Left ventricle myocardium inferior (tissue), 1 donor: Measurements from ENCODE around the gene TFB1M. TPM values are rescaled to one million over a fixed set of nuclear protein-coding genes. Genes with fewer than 3 reads are reported as not detected.
"Not testable (repeated sequence)": the region's sequence is repeated elsewhere in the genome, so short reads cannot be mapped to it uniquely, and the experiment has no call there.

Experiments used
- DNase-seq: peaks from one replicate; pipeline ENCODE4 v3.0.0-alpha.2; 2020
- H3K27ac ChIP-seq: fragments of 200-600 bp; replicated peaks from 2 replicates; pipeline ENCODE4 v1.8.0; 2021
- H3K27me3 ChIP-seq: fragments of 200-600 bp; 2 replicates; pipeline ENCODE4 v1.8.0; 2021; ENCODE audit warnings: low read depth
- H3K36me3 ChIP-seq: fragments of 200-600 bp; 2 replicates; pipeline ENCODE4 v1.8.0; 2021
- H3K4me1 ChIP-seq: fragments of 200-600 bp; 2 replicates; pipeline ENCODE4 v1.8.0; 2021
- H3K4me3 ChIP-seq: fragments of 200-600 bp; 2 replicates; pipeline ENCODE4 v1.8.0; 2021; ENCODE audit warnings: mild to moderate bottlenecking, moderate library complexity
- H3K9me3 ChIP-seq: fragments of 200-600 bp; replicated peaks from 2 replicates; pipeline ENCODE4 v1.8.0; 2021
- intact Hi-C: fragments of 100-400 bp; cut with micrococcal nuclease; formaldehyde crosslinking; loops from one replicate; pipeline ENCODE4 v1.11.0; 2022
- total RNA-seq: library from RNA; stranded (reverse); fragmentation: NEBNext Ultra II Directional; extraction: Animal tissue kit (Norgen Biotek cat#: 25700); gene quantifications from one replicate; pipeline ENCODE4 v1.2.1, GENCODE V29; 2021
- TF ChIP-seq, protein P1 (sequence below): fragments of 200-600 bp; IDR thresholded peaks from 2 replicates; pipeline ENCODE4 v1.8.0; 2021; ENCODE audit warnings: antibody characterized with exemption, mild to moderate bottlenecking, borderline replicate concordance
- donor health status: DM: no; HTN: yes; CAD: no; lungs with severe emphysema.

Gene TFB1M
- total RNA-seq, 1 donor from 2014 or later = 18.8 TPM

DNA sequence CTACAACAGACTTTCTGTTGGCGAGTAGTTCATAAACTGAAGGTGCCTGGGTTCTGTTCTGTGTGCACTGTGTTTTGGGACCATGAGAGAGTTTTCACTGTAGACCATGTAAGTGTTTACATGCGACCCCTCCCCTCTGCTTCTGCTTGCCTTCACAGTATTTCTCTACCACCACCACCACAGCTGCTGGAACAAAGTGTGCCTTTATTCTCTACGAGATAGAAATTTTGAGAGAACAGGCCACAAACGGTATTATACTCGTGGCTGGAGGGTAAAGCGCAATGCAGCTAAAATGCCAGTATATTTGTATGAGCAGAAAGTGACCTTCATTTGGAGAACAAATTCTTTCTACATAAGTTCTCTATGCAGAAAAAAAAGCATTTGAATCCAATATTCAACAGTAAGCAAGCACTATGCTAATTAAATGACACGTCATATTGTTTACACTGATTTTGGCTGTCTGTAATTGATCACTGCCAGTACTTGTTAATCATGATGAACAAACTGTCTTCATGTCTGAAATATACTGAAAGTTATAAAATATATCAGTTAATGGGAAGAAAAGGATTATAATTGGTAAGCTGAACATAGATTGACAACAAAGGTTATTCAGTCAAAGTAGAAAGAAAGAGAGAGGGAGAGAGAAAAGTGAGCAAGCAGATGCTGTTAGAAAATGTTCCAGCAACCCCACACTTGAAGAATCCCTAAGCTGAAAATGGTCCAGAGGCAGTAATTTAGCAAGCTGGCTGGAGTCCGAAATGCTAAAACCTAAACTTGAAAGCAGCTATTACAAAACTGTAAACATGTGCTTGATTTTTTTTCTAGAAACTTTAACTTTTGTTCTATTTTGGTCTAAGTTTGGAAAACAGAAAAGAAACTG, 41.7 kb downstream of the TFB1M start:
- H3K27me3 ChIP-seq = no peaks in the 10 kb centered on the region
- TF ChIP-seq, protein P1, sequence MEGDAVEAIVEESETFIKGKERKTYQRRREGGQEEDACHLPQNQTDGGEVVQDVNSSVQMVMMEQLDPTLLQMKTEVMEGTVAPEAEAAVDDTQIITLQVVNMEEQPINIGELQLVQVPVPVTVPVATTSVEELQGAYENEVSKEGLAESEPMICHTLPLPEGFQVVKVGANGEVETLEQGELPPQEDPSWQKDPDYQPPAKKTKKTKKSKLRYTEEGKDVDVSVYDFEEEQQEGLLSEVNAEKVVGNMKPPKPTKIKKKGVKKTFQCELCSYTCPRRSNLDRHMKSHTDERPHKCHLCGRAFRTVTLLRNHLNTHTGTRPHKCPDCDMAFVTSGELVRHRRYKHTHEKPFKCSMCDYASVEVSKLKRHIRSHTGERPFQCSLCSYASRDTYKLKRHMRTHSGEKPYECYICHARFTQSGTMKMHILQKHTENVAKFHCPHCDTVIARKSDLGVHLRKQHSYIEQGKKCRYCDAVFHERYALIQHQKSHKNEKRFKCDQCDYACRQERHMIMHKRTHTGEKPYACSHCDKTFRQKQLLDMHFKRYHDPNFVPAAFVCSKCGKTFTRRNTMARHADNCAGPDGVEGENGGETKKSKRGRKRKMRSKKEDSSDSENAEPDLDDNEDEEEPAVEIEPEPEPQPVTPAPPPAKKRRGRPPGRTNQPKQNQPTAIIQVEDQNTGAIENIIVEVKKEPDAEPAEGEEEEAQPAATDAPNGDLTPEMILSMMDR = no peak
- no peak overlapping the region for H3K4me3 ChIP-seq
- no peaks in the 10 kb centered on the region for H3K9me3 ChIP-seq
- peaks cover 62% of the 10 kb centered on the region for H3K4me1 ChIP-seq
- peak overlapping the region; percentile 80 for H3K27ac ChIP-seq
- no peak for DNase-seq
- no peaks in the 10 kb centered on the region for H3K36me3 ChIP-seq
- intact Hi-C loops = no loop called here

DNA sequence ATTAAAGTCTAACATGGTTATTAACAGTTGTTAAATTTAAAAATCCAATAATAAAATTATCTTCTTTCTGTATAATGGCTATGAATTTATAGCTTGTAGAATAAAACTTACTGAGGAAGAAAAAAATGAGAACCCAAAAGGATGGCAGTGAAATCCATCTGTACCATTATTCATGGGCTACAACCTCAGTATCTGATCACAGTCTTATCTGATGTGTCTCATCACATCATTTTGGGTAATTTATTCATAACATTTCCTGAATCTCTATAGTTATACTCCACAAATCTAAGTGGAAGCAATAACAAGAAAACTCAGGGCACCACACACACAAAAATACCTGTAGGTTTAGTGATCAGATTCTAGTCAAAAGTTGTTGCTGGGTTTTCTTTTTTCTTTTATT, 43.1 kb downstream of the TFB1M start:
- Histone ChIP-seq H3K27me3 (no peaks in the 10 kb centered on the region), H3K4me3 (no peak overlapping the region), H3K27ac (peak overlapping the region; percentile 80), H3K9me3 (no peaks in the 10 kb centered on the region), H3K4me1 (peaks cover 51% of the 10 kb centered on the region), H3K36me3 (no peaks in the 10 kb centered on the region)
- no peak for DNase-seq
- TF ChIP-seq, protein P1 = no peak
- intact Hi-C loops = no loop called here

DNA sequence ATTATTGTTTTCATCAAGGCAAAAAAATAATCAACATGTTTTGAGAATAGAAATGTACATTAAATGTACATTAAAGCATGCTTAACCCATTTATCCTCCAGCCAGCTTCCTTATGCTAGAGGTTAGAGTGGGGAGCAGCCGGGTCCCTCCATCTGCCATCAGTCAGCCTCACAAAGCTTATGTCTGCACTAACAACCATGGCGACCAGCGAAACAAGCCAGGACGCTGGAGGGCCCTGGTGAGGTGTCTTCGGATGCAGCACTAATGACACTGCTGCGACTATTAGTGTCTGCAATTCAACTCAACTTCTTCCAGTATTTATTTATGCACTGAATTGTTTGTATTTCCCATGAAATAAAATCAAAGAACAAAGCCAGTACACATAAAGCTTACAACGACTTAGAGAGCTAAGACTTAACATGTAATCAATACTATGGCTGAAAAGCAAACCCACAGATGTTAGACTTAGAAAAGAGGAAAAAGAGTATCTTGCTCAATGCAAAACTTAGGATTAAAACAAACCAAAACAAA, 43.7 kb downstream of the TFB1M start:
- intact Hi-C loops = no loop called here
- H3K4me1 ChIP-seq = peaks cover 46% of the 10 kb centered on the region
- TF ChIP-seq, protein P1 = no peak
- H3K27ac ChIP-seq = peak overlapping the region; percentile 7
- no peak for DNase-seq
- H3K36me3 ChIP-seq = no peaks in the 10 kb centered on the region
- no peak overlapping the region for H3K4me3 ChIP-seq
- H3K27me3 ChIP-seq = no peaks in the 10 kb centered on the region
- H3K9me3 ChIP-seq = no peaks in the 10 kb centered on the region

DNA sequence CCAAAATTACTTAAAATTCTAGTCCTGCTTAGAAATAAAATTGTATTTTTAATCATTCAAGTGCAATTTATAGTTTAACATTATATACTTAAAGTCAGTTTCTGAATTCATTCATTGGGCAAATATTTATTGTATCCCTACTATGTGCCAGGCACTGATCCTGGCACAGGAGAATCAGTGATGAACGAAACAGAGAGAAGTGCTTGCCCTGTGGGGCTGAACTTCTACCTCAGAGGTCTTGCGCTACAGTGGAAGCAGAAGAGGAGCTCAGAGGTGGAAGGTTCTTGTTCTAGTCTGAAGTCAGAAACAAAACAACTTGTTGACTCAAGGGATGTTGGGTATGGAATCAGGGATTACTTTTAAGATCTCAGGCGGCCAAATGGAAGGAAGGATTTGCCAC, 44.5 kb downstream of the TFB1M start:
- Histone ChIP-seq H3K4me3 (no peak overlapping the region), H3K27ac (peak overlapping the region; percentile 7), H3K4me1 (peaks cover 40% of the 10 kb centered on the region), H3K36me3 (no peaks in the 10 kb centered on the region), H3K27me3 (no peaks in the 10 kb centered on the region), H3K9me3 (no peaks in the 10 kb centered on the region)
- intact Hi-C loops = no loop called here
- DNase-seq = no peak
- TF ChIP-seq, protein P1 = no peak

DNA sequence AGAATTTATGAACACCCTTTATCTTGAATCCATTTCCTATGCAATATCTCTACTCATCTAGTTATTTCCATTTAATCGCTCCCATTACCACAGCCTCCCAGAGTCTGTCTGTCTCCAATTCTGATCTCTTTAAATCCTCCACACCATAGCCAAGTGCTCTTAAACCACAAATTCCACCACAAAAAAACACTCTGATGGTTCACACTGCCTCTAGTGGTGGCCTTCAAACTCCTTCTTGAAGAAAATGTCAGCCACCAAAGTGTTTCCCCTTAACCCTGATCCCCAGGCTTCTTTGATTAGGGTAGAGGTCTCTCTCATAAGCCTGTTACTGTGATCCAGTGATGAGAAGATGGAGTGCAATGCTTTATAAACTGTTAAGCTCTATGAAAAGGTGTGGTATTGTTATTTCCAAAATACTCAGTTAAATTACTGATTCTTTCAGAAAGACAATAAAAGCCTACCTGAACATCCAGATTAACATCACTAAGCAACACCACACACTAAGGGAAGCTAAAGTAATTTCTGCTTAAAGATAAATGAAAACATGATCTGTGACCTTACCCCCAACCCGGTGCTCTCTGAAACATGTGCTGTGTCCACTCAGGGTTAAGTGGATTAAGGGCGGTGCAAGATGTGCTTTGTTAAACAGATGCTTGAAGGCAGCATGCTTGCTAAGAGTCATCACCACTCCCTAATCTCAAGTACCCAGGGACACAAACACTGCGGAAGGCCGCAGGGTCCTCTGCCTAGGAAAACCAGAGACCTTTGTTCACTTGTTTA, 46.0 kb downstream of the TFB1M start:
- TF ChIP-seq, protein P1 = peak; percentile 47
- DNase-seq, H3K36me3 ChIP-seq, H3K4me3 ChIP-seq, H3K27me3 ChIP-seq, H3K9me3 ChIP-seq, intact Hi-C loops: not testable (repeated sequence)
- H3K4me1 ChIP-seq = peaks cover 32% of the 10 kb centered on the region
- peak overlapping the region; percentile 36 for H3K27ac ChIP-seq
